ENCODE measurements around the gene NUBP2.

DNA sequence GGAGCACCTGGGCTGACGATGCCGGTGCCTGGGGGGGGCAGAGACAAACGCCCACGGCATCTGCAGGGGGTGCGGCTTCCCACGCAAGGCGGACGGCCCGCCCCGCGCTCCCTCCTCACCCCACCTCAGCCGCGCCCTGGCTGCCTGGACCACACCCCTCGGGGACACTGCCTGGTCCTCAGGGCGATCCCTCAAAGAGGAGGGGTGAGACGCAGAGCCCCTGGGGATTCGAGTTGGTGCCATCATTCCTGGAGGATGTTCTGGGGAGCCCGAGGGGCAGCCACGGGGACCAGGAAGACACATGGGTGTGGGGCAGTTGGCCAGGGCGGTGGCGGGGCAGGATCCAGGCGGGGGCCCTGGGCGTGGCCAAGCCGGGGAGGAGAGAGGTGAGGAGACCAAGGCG lies 6.9 kb downstream of the NUBP2 start:
- no peak for TF ChIP-seq ZNF331 (CRISPR knock-in tag; IDR thresholded peaks at IDR 0.05; ENCODE audit: low read depth)
- no peak for TF ChIP-seq JUNB (IDR thresholded peaks at IDR 0.05; ENCODE audit: unreplicated experiment)
- TF ChIP-seq EZH2 (IDR thresholded peaks at IDR 0.05; ENCODE audit: low read depth, unreplicated experiment) = no peak
- no peak for TF ChIP-seq POLR2AphosphoS5 (IDR thresholded peaks at IDR 0.05; ENCODE audit: low read depth)
- TF ChIP-seq, protein P1, sequence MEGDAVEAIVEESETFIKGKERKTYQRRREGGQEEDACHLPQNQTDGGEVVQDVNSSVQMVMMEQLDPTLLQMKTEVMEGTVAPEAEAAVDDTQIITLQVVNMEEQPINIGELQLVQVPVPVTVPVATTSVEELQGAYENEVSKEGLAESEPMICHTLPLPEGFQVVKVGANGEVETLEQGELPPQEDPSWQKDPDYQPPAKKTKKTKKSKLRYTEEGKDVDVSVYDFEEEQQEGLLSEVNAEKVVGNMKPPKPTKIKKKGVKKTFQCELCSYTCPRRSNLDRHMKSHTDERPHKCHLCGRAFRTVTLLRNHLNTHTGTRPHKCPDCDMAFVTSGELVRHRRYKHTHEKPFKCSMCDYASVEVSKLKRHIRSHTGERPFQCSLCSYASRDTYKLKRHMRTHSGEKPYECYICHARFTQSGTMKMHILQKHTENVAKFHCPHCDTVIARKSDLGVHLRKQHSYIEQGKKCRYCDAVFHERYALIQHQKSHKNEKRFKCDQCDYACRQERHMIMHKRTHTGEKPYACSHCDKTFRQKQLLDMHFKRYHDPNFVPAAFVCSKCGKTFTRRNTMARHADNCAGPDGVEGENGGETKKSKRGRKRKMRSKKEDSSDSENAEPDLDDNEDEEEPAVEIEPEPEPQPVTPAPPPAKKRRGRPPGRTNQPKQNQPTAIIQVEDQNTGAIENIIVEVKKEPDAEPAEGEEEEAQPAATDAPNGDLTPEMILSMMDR (conservative IDR thresholded peaks at IDR 0.05; ENCODE audit: low read depth in 2 of 2) = no peak
- no peak for TF ChIP-seq EZH2phosphoT487 (IDR thresholded peaks at IDR 0.05; ENCODE audit: unreplicated experiment)
- no peak for TF ChIP-seq STAT1 (IDR thresholded peaks at IDR 0.05; ENCODE audit: unreplicated experiment)
- TF ChIP-seq, protein P2, sequence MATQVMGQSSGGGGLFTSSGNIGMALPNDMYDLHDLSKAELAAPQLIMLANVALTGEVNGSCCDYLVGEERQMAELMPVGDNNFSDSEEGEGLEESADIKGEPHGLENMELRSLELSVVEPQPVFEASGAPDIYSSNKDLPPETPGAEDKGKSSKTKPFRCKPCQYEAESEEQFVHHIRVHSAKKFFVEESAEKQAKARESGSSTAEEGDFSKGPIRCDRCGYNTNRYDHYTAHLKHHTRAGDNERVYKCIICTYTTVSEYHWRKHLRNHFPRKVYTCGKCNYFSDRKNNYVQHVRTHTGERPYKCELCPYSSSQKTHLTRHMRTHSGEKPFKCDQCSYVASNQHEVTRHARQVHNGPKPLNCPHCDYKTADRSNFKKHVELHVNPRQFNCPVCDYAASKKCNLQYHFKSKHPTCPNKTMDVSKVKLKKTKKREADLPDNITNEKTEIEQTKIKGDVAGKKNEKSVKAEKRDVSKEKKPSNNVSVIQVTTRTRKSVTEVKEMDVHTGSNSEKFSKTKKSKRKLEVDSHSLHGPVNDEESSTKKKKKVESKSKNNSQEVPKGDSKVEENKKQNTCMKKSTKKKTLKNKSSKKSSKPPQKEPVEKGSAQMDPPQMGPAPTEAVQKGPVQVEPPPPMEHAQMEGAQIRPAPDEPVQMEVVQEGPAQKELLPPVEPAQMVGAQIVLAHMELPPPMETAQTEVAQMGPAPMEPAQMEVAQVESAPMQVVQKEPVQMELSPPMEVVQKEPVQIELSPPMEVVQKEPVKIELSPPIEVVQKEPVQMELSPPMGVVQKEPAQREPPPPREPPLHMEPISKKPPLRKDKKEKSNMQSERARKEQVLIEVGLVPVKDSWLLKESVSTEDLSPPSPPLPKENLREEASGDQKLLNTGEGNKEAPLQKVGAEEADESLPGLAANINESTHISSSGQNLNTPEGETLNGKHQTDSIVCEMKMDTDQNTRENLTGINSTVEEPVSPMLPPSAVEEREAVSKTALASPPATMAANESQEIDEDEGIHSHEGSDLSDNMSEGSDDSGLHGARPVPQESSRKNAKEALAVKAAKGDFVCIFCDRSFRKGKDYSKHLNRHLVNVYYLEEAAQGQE (IDR thresholded peaks at IDR 0.05; ENCODE audit: unreplicated experiment) = no peak
- TF ChIP-seq CREB1 (CRISPR knock-in tag; IDR thresholded peaks at IDR 0.05; ENCODE audit: low read depth) = no peak
- TF ChIP-seq ZNF114 (CRISPR knock-in tag; IDR thresholded peaks at IDR 0.05) = no peak
- TF ChIP-seq, protein P3, sequence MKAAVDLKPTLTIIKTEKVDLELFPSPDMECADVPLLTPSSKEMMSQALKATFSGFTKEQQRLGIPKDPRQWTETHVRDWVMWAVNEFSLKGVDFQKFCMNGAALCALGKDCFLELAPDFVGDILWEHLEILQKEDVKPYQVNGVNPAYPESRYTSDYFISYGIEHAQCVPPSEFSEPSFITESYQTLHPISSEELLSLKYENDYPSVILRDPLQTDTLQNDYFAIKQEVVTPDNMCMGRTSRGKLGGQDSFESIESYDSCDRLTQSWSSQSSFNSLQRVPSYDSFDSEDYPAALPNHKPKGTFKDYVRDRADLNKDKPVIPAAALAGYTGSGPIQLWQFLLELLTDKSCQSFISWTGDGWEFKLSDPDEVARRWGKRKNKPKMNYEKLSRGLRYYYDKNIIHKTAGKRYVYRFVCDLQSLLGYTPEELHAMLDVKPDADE (IDR thresholded peaks at IDR 0.05) = no peak
- TF ChIP-seq NANOG (IDR thresholded peaks at IDR 0.05; ENCODE audit: borderline replicate concordance) = no peak
- TF ChIP-seq, protein P4, sequence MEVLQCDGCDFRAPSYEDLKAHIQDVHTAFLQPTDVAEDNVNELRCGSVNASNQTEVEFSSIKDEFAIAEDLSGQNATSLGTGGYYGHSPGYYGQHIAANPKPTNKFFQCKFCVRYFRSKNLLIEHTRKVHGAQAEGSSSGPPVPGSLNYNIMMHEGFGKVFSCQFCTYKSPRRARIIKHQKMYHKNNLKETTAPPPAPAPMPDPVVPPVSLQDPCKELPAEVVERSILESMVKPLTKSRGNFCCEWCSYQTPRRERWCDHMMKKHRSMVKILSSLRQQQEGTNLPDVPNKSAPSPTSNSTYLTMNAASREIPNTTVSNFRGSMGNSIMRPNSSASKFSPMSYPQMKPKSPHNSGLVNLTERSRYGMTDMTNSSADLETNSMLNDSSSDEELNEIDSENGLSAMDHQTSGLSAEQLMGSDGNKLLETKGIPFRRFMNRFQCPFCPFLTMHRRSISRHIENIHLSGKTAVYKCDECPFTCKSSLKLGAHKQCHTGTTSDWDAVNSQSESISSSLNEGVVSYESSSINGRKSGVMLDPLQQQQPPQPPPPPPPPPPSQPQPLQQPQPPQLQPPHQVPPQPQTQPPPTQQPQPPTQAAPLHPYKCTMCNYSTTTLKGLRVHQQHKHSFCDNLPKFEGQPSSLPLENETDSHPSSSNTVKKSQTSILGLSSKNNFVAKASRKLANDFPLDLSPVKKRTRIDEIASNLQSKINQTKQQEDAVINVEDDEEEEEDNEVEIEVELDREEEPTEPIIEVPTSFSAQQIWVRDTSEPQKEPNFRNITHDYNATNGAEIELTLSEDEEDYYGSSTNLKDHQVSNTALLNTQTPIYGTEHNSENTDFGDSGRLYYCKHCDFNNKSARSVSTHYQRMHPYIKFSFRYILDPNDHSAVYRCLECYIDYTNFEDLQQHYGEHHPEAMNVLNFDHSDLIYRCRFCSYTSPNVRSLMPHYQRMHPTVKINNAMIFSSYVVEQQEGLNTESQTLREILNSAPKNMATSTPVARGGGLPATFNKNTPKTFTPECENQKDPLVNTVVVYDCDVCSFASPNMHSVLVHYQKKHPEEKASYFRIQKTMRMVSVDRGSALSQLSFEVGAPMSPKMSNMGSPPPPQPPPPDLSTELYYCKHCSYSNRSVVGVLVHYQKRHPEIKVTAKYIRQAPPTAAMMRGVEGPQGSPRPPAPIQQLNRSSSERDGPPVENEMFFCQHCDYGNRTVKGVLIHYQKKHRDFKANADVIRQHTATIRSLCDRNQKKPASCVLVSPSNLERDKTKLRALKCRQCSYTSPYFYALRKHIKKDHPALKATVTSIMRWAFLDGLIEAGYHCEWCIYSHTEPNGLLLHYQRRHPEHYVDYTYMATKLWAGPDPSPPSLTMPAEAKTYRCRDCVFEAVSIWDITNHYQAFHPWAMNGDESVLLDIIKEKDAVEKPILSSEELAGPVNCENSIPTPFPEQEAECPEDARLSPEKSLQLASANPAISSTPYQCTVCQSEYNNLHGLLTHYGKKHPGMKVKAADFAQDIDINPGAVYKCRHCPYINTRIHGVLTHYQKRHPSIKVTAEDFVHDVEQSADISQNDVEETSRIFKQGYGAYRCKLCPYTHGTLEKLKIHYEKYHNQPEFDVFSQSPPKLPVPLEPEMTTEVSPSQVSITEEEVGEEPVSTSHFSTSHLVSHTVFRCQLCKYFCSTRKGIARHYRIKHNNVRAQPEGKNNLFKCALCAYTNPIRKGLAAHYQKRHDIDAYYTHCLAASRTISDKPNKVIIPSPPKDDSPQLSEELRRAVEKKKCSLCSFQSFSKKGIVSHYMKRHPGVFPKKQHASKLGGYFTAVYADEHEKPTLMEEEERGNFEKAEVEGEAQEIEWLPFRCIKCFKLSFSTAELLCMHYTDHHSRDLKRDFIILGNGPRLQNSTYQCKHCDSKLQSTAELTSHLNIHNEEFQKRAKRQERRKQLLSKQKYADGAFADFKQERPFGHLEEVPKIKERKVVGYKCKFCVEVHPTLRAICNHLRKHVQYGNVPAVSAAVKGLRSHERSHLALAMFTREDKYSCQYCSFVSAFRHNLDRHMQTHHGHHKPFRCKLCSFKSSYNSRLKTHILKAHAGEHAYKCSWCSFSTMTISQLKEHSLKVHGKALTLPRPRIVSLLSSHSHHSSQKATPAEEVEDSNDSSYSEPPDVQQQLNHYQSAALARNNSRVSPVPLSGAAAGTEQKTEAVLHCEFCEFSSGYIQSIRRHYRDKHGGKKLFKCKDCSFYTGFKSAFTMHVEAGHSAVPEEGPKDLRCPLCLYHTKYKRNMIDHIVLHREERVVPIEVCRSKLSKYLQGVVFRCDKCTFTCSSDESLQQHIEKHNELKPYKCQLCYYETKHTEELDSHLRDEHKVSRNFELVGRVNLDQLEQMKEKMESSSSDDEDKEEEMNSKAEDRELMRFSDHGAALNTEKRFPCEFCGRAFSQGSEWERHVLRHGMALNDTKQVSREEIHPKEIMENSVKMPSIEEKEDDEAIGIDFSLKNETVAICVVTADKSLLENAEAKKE (CRISPR knock-in tag; IDR thresholded peaks at IDR 0.05) = no peak
